ENCODE results near the gene ATP13A4.

ATP13A4 gene

GRCh38 chr3:193574488-193575070, 19.9 kb upstream of the ATP13A4 start:
- H3K4me3 ChIP-seq (ENCODE audit: low read length) = no peak overlapping the region
- no peak for TF ChIP-seq CTCF (conservative IDR thresholded peaks at IDR 0.05; ENCODE audit: low read depth, low read length)
- no peak for DNase-seq (ENCODE audit: low read depth)

GRCh38 chr3:193573403-193574191, 18.9 kb upstream of the ATP13A4 start:
- no peak for TF ChIP-seq CTCF (conservative IDR thresholded peaks at IDR 0.05; ENCODE audit: low read depth, low read length)
- no peak for DNase-seq (ENCODE audit: low read depth)
- no peak overlapping the region for H3K4me3 ChIP-seq (ENCODE audit: low read length)

DNA sequence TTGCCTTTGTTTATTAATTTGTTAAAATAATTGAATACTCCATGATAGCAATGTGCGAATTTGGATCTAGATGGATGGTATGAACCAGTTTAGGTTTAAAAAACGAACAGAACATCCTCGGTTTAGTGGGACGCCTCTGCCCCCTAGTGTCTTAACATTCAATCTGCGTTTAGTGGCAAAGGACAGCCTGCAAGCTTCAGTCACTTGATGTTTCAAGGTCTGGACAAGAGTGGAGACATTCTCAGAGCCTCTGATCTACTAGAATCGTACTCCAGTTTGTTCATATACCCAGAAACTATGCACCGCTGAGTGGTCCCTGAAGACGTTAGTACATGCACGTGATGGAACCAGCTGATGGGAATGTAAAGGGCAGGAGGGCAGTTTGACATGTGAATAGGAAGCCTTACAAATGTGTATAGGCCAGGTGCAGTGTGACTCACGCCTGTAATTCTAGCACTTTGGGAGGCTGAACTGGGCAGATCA, 17.8 kb upstream of the ATP13A4 start:
- no peak for DNase-seq (ENCODE audit: low read depth)
- TF ChIP-seq CTCF (conservative IDR thresholded peaks at IDR 0.05; ENCODE audit: low read depth, low read length) = peak; percentile 84
- no peak overlapping the region for H3K4me3 ChIP-seq (ENCODE audit: low read length)

- DNase-seq (ENCODE audit: low read depth) = no peak
- H3K4me3 ChIP-seq (ENCODE audit: low read length) = no peak overlapping the region
- TF ChIP-seq CTCF (conservative IDR thresholded peaks at IDR 0.05; ENCODE audit: low read depth, low read length) = no peak
Measured at GRCh38 chr3:193569119-193569518, 14.4 kb upstream of the ATP13A4 start.

GRCh38 chr3:193564012-193564411, 9.3 kb upstream of the ATP13A4 start:
- peak; percentile 70 for TF ChIP-seq CTCF (conservative IDR thresholded peaks at IDR 0.05; ENCODE audit: low read depth, low read length)
- no peak overlapping the region for H3K4me3 ChIP-seq (ENCODE audit: low read length)
- DNase-seq (ENCODE audit: low read depth) = no peak

- no peak overlapping the region for H3K4me3 ChIP-seq (ENCODE audit: low read length)
- no peak for DNase-seq (ENCODE audit: low read depth)
- TF ChIP-seq CTCF (conservative IDR thresholded peaks at IDR 0.05; ENCODE audit: low read depth, low read length) = no peak
Measured at GRCh38 chr3:193563426-193563825, 8.7 kb upstream of the ATP13A4 start.

- no peak overlapping the region for H3K4me3 ChIP-seq (ENCODE audit: low read length)
- no peak for DNase-seq (ENCODE audit: low read depth)
- no peak for TF ChIP-seq CTCF (conservative IDR thresholded peaks at IDR 0.05; ENCODE audit: low read depth, low read length)
Measured at GRCh38 chr3:193560870-193561269, 6.2 kb upstream of the ATP13A4 start.
